ENCODE measurements around the gene SLC45A2.

Gene SLC45A2

GRCh38 chr5:33939556-33940262 lies 44.8 kb downstream of the SLC45A2 start:
- no peak for TF ChIP-seq CREB1 (IDR thresholded peaks at IDR 0.05; ENCODE audit: low read depth)
- no peak for TF ChIP-seq MAX (IDR thresholded peaks at IDR 0.05)
- no peak for TF ChIP-seq TCF12 (IDR thresholded peaks at IDR 0.05; ENCODE audit: low read depth)
- no peak for TF ChIP-seq REST (IDR thresholded peaks at IDR 0.05; ENCODE audit: low read depth)
- no peak for TF ChIP-seq EGR1 (IDR thresholded peaks at IDR 0.05)
- TF ChIP-seq USF1 (IDR thresholded peaks at IDR 0.05): no peak

- TF ChIP-seq REST (IDR thresholded peaks at IDR 0.05; ENCODE audit: low read depth): no peak
- no peak for TF ChIP-seq YY1 (IDR thresholded peaks at IDR 0.05; ENCODE audit: low read depth)
- TF ChIP-seq USF1 (IDR thresholded peaks at IDR 0.05): no peak
- no peak for TF ChIP-seq TAF1 (IDR thresholded peaks at IDR 0.05; ENCODE audit: low read depth)
- TF ChIP-seq TCF12 (IDR thresholded peaks at IDR 0.05; ENCODE audit: low read depth): no peak
- TF ChIP-seq EGR1 (IDR thresholded peaks at IDR 0.05): no peak
- no peak for TF ChIP-seq CEBPB (IDR thresholded peaks at IDR 0.05)
- TF ChIP-seq CREB1 (IDR thresholded peaks at IDR 0.05; ENCODE audit: low read depth): no peak
- no peak for TF ChIP-seq FOXM1 (IDR thresholded peaks at IDR 0.05; ENCODE audit: borderline replicate concordance, low read depth)
- no peak for TF ChIP-seq EP300 (IDR thresholded peaks at IDR 0.05; ENCODE audit: borderline replicate concordance)
- TF ChIP-seq ZBTB7A (IDR thresholded peaks at IDR 0.05; ENCODE audit: low read depth): no peak
- TF ChIP-seq TEAD4 (IDR thresholded peaks at IDR 0.05): no peak
- no peak for TF ChIP-seq NFIC (IDR thresholded peaks at IDR 0.05)
- TF ChIP-seq RAD21 (IDR thresholded peaks at IDR 0.05; ENCODE audit: low read depth): no peak
- TF ChIP-seq MAX (IDR thresholded peaks at IDR 0.05): no peak
Measured at GRCh38 chr5:33938881-33939280, 45.6 kb downstream of the SLC45A2 start.

- no peak for TF ChIP-seq ZBTB7A (IDR thresholded peaks at IDR 0.05; ENCODE audit: low read depth)
- TF ChIP-seq USF1 (IDR thresholded peaks at IDR 0.05): no peak
- TF ChIP-seq TCF12 (IDR thresholded peaks at IDR 0.05; ENCODE audit: low read depth): no peak
- no peak for TF ChIP-seq MAX (IDR thresholded peaks at IDR 0.05)
- TF ChIP-seq RAD21 (IDR thresholded peaks at IDR 0.05; ENCODE audit: low read depth): no peak
- no peak for TF ChIP-seq EGR1 (IDR thresholded peaks at IDR 0.05)
- TF ChIP-seq CEBPB (IDR thresholded peaks at IDR 0.05): no peak
- no peak for TF ChIP-seq TEAD4 (IDR thresholded peaks at IDR 0.05)
- TF ChIP-seq TAF1 (IDR thresholded peaks at IDR 0.05; ENCODE audit: low read depth): no peak
- no peak for TF ChIP-seq FOXM1 (IDR thresholded peaks at IDR 0.05; ENCODE audit: borderline replicate concordance, low read depth)
- no peak for TF ChIP-seq REST (IDR thresholded peaks at IDR 0.05; ENCODE audit: low read depth)
- no peak for TF ChIP-seq NFIC (IDR thresholded peaks at IDR 0.05)
- TF ChIP-seq YY1 (IDR thresholded peaks at IDR 0.05; ENCODE audit: low read depth): no peak
- TF ChIP-seq CREB1 (IDR thresholded peaks at IDR 0.05; ENCODE audit: low read depth): no peak
- TF ChIP-seq EP300 (IDR thresholded peaks at IDR 0.05; ENCODE audit: borderline replicate concordance): no peak
Measured at GRCh38 chr5:33938507-33938796, 46.0 kb downstream of the SLC45A2 start.
